Loucy (cell line): ENCODE data around the gene KLK13.

ENCODE experiments used
- H2AFZ ChIP-seq: fragments of 200-600 bp; sonication (generic); 2 replicates; pipeline ENCODE4 v1.6.0; 2016; ENCODE audit warnings: antibody characterized with exemption, mild to moderate bottlenecking, low read length, moderate library complexity
- H3F3A ChIP-seq: fragments of 200-600 bp; 2 replicates; pipeline ENCODE4 v1.6.0; 2016; ENCODE audit warnings: antibody characterized with exemption, low read depth, mild to moderate bottlenecking
- H3K27me3 ChIP-seq: fragments of 200-600 bp; sonication (generic); 2 replicates; pipeline ENCODE4 v1.6.1; 2014; ENCODE audit warnings: low read length, mild to moderate bottlenecking; ENCODE audit not compliant: insufficient read depth, poor library complexity, severe bottlenecking
- H3K36me3 ChIP-seq: fragments of 200-600 bp; sonication (generic); 2 replicates; pipeline ENCODE4 v1.6.1; 2016; ENCODE audit warnings: low read length; ENCODE audit not compliant: insufficient read depth
- H3K4me1 ChIP-seq: fragments of 200-600 bp; sonication (generic); 2 replicates; pipeline ENCODE4 v1.5.1; 2014; ENCODE audit warnings: low read length, mild to moderate bottlenecking; ENCODE audit not compliant: insufficient read depth, poor library complexity, severe bottlenecking
- H3K4me2 ChIP-seq: fragments of 200-600 bp; sonication (generic); 2 replicates; pipeline ENCODE4 v1.6.0; 2014; ENCODE audit warnings: antibody characterized with exemption, low read length, low read depth, mild to moderate bottlenecking; ENCODE audit not compliant: poor library complexity, severe bottlenecking
- H3K4me3 ChIP-seq: fragments of 200-600 bp; sonication (generic); 2 replicates; pipeline ENCODE4 v1.5.1; 2014; ENCODE audit warnings: low read length, mild to moderate bottlenecking, mixed read lengths; ENCODE audit not compliant: poor library complexity, severe bottlenecking
- H3K79me2 ChIP-seq: fragments of 200-600 bp; sonication (generic); 2 replicates; pipeline ENCODE4 v1.6.1; 2014; ENCODE audit warnings: low read length; ENCODE audit not compliant: insufficient read depth
- H3K9ac ChIP-seq: fragments of 200-600 bp; sonication (generic); 2 replicates; pipeline ENCODE4 v1.6.0; 2014; ENCODE audit warnings: mild to moderate bottlenecking, low read depth, low read length, moderate library complexity; ENCODE audit not compliant: poor library complexity, severe bottlenecking
- H3K9me2 ChIP-seq: fragments of 200-600 bp; sonication (generic); replicated peaks from 2 replicates; pipeline ENCODE4 v1.6.1; 2016; ENCODE audit warnings: low read depth, low read length, mixed read lengths
- H3K9me3 ChIP-seq: fragments of 200-600 bp; sonication (generic); 2 replicates; pipeline ENCODE4 v1.6.1; 2014; ENCODE audit warnings: mild to moderate bottlenecking, antibody characterized with exemption, low read length, low read depth; ENCODE audit not compliant: insufficient read depth
- H4K20me1 ChIP-seq: fragments of 200-600 bp; sonication (generic); 2 replicates; pipeline ENCODE4 v1.6.0; 2014; ENCODE audit warnings: antibody characterized with exemption, low read length, mild to moderate bottlenecking; ENCODE audit not compliant: insufficient read depth, poor library complexity, severe bottlenecking
- EZH2phosphoT487 ChIP-seq: fragments of 200-600 bp; IDR thresholded peaks from 2 replicates; pipeline ENCODE4 v1.6.1; 2018; ENCODE audit warnings: antibody characterized with exemption, mild to moderate bottlenecking, moderate library complexity, borderline replicate concordance
- TF ChIP-seq, protein P1 (sequence below): fragments of 200-600 bp; sonication (generic); conservative IDR thresholded peaks from 2 replicates; pipeline ENCODE4 v1.5.1; 2014; ENCODE audit warnings: mild to moderate bottlenecking, antibody characterized with exemption, low read length

KLK13 gene

DNA sequence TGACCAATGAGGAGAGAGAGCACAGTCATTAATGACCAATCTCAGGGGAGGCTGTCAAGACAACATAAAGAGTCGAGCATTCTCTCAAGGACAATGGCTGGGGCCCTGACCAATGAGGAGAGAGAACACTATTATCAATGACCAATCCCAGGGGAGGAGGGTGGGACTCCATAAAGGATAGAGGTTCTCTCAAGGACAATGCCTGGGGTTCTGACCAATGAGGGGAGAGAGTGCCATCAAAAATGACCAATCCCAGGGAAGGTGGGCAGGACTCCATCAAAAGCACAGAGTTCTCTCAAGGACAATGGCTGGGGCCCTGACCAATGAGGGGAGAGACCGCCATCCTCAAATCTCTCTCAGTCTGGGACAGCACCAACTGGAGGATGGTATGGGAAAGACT, 35.2 kb downstream of the KLK13 start:
- Histone ChIP-seq H2AFZ (no peak overlapping the region), H3K4me3 (no peak overlapping the region), H3K4me2 (no peak overlapping the region), H3K27me3 (no peaks in the 10 kb centered on the region), H3K4me1 (no peaks in the 10 kb centered on the region), H3K9me3 (no peaks in the 10 kb centered on the region; the same call in 1 of the 2 replicates), H3F3A (no peaks in the 10 kb centered on the region), H3K9ac (no peak overlapping the region), H3K79me2 (no peaks in the 10 kb centered on the region), H3K9me2 (no peaks in the 10 kb centered on the region), H4K20me1 (no peaks in the 10 kb centered on the region), H3K36me3 (no peaks in the 10 kb centered on the region)
- TF ChIP-seq, protein P1, sequence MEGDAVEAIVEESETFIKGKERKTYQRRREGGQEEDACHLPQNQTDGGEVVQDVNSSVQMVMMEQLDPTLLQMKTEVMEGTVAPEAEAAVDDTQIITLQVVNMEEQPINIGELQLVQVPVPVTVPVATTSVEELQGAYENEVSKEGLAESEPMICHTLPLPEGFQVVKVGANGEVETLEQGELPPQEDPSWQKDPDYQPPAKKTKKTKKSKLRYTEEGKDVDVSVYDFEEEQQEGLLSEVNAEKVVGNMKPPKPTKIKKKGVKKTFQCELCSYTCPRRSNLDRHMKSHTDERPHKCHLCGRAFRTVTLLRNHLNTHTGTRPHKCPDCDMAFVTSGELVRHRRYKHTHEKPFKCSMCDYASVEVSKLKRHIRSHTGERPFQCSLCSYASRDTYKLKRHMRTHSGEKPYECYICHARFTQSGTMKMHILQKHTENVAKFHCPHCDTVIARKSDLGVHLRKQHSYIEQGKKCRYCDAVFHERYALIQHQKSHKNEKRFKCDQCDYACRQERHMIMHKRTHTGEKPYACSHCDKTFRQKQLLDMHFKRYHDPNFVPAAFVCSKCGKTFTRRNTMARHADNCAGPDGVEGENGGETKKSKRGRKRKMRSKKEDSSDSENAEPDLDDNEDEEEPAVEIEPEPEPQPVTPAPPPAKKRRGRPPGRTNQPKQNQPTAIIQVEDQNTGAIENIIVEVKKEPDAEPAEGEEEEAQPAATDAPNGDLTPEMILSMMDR = no peak
- TF ChIP-seq EZH2phosphoT487 = no peak

GRCh38 chr19:51027873-51028272, 37.0 kb downstream of the KLK13 start:
- H3K79me2 ChIP-seq = no peaks in the 10 kb centered on the region
- no peaks in the 10 kb centered on the region; the same call in 1 of the 2 replicates for H3K9me3 ChIP-seq
- H3K4me1 ChIP-seq = no peaks in the 10 kb centered on the region
- no peaks in the 10 kb centered on the region for H3K27me3 ChIP-seq
- H3K36me3 ChIP-seq = no peaks in the 10 kb centered on the region
- no peaks in the 10 kb centered on the region for H3K9me2 ChIP-seq
- no peak overlapping the region for H3K9ac ChIP-seq
- H3F3A ChIP-seq = no peaks in the 10 kb centered on the region
- TF ChIP-seq EZH2phosphoT487 = no peak
- TF ChIP-seq, protein P1 = no peak
- no peak overlapping the region for H2AFZ ChIP-seq
- no peaks in the 10 kb centered on the region for H4K20me1 ChIP-seq
- H3K4me3 ChIP-seq = no peak overlapping the region
- no peak overlapping the region for H3K4me2 ChIP-seq

DNA sequence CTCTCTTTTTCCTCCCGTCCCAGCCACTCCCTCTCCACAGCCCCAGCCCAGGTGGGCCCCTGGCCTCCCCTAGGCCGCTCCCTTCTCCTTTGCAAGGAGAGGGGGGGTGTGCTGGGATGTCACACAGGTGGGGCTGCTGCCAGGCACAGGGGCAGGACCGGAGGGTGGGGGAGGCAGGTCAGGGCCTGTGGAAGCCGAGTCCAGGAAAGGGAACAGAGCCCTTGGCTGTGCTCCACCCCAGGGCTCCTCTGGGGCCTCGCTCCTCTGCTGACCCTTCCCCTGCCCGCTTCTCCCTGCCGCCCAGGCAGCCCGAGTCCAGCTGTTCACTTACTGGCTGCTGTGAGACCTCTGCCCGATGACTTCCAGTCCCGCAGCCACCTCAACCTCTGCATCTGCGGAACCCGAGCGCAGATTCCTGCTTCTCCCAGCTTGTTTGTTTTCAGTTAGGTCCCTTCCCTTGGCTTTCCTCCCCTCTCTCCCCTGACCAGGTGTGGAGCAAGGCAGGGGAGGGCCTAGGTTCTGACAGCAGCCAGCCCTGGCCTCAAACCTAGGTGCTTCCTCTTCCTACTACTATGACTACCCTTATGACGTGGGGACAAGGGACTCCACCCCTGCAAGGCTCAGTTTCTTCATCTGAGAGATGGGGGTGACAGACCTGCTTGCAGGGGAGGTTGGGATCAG, 37.6 kb downstream of the KLK13 start:
- H3K27me3 ChIP-seq = no peaks in the 10 kb centered on the region
- H3K9me3 ChIP-seq = no peaks in the 10 kb centered on the region; the same call in 1 of the 2 replicates
- H3K4me2 ChIP-seq = no peak overlapping the region
- no peaks in the 10 kb centered on the region for H3K36me3 ChIP-seq
- H2AFZ ChIP-seq = no peak overlapping the region
- H3K79me2 ChIP-seq = no peaks in the 10 kb centered on the region
- TF ChIP-seq EZH2phosphoT487 = no peak
- TF ChIP-seq, protein P1 = no peak
- no peaks in the 10 kb centered on the region for H3K9me2 ChIP-seq
- H3K9ac ChIP-seq = no peak overlapping the region
- no peak overlapping the region for H3K4me3 ChIP-seq
- H3F3A ChIP-seq = no peaks in the 10 kb centered on the region
- H3K4me1 ChIP-seq = no peaks in the 10 kb centered on the region
- no peaks in the 10 kb centered on the region for H4K20me1 ChIP-seq
